ENCODE results near the gene INPP5A. TPM values are rescaled to one million over a fixed set of nuclear protein-coding genes. Genes with fewer than 3 reads are reported as not detected.
A peak's percentile ranks its signal among the peaks of the same experiment; 100 is the strongest.
"Not testable (repeated sequence)": the region's sequence is repeated elsewhere in the genome, so short reads cannot be mapped to it uniquely, and the experiment has no call there.

The INPP5A gene
- total RNA-seq, 1 donor: 15.9 TPM

DNA sequence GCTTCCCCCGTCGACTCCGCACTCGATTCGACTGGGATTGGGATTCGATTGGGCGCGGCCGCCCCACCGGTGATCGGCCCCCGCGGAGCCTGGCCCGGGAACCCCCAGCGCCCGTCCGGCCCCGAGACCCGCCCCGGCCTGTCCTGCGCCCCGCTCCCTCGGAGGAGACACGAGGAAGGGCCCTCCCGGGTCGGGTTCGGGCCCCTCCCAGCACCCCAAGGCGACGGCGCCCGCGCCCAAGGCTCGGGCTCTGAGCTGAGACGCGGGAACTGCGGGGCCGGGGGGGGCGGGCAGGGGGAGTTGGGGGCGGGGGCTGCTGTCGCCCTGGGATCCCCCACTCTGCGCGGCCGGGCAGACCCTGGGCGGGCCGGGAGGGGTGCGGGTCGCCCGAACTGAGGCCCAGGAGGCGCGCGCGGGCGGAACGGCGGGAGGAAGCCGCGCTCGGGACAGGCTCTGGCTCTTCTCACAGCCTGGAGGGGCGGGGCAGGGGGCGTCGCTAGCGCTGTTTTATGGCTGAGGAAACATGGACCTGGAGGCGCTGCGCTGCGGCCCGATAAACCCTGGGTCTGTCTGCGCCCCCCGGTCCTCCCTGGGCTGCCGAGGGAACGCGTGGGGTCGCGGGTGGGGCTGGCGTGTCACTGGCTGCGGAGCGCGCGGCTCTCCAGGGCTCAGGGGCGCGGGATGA, 250.1 kb downstream of the INPP5A start:
- DNase-seq (ENCODE audit: low read depth in 2 of 3, low spot score in 2 of 3): peak in 1 of 3 donors; percentile 34

DNA sequence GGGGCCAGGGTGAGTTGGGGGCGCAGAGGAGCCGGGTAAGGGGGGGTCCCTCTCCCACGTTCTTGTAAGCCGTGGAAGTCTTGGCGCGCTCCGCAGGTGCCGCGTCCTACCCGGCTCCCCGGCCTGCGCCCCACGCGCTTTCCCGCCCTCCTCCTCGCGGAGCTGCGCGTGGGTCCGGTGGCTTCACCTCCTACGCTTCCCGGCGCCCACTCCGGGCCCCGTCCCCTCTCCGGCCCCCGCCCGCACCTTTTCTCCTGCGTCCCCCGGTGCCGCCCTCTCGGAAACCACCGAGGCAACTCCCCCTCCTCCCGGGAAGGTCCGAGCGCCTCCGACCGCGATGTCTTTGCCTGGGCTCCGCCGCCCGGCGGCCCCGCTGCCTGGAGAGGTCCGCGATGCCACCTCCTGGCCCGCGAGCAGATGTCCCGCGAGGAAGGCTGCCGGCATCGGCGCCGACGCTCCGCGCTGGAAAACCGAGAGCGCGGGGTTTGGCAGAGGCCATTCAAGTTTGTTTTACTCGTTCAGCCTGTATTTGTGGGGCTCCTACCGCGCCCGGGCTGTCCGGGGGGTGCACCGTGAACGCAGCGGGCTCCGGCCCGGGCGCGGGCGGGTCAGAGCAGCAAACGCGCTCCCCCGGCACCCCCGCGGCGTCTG, 250.7 kb downstream of the INPP5A start:
- no peak for DNase-seq (ENCODE audit: low read depth in 2 of 3, low spot score in 2 of 3)

DNA sequence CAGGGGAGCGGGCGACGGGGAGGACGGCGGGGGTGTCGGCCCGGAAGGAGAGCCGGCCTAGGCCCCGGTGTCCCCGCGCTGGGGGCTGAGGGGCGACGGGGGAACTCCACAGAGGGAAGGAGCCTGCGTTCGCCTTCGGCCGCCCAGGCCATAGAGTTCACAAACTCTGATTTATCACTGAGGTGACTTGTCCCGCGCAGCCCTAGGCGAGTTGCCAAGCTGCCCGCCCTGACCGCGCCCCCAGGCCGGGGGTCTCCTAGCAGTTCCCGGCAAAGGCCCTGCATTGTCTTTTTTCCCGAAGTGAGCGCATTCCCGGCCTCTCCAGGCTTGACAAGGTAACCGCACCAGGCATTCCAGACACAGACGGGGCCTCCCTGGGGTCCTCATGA, 251.2 kb downstream of the INPP5A start:
- no peak for DNase-seq (ENCODE audit: low read depth in 2 of 3, low spot score in 2 of 3)

DNA sequence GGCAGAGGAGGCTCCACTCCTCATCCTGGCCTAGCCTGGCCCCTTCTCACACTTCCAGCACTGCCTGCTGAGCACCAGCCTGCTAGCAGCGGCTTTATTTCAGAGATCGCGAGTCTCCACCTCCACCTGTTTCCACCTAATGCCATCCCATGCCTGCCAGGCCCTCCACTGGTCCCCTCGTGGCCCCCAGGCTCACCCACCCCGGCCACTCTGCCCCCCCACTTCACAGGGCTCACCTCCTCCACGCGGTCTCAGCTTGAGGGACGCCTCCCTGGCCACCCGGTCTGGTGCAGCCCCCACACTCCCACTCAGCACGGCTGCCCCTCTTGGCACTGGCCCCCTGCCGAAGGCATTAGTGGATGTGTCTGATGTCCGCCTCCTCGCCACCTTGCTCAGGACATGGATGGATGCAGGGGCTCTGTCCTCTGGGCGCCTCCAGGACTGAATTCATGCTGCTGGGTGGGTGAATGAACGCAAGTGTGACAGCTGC, 252.1 kb downstream of the INPP5A start:
- DNase-seq (ENCODE audit: low read depth in 2 of 3, low spot score in 2 of 3): no peak

DNA sequence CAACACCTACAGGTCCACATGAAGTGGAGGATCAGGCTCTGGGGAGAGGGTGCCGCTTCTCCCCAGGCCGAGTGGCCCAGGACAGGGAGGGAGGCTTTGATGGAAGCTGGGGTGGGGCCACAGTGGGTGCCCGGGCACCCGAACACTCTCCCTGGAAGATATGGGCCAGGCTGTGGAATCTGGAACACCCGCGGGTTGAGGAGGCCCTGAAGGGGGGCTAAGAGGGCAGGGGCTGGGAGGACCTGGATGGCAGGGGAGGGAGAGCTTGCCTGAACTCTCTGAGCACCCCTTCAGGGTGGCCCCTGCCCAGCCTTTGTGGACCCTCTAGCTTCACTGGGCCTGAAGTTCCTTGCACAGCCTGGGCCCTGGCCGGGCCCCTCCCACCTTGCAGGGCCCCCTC, 252.9 kb downstream of the INPP5A start:
- DNase-seq (ENCODE audit: low read depth in 2 of 3, low spot score in 2 of 3): no peak

DNA sequence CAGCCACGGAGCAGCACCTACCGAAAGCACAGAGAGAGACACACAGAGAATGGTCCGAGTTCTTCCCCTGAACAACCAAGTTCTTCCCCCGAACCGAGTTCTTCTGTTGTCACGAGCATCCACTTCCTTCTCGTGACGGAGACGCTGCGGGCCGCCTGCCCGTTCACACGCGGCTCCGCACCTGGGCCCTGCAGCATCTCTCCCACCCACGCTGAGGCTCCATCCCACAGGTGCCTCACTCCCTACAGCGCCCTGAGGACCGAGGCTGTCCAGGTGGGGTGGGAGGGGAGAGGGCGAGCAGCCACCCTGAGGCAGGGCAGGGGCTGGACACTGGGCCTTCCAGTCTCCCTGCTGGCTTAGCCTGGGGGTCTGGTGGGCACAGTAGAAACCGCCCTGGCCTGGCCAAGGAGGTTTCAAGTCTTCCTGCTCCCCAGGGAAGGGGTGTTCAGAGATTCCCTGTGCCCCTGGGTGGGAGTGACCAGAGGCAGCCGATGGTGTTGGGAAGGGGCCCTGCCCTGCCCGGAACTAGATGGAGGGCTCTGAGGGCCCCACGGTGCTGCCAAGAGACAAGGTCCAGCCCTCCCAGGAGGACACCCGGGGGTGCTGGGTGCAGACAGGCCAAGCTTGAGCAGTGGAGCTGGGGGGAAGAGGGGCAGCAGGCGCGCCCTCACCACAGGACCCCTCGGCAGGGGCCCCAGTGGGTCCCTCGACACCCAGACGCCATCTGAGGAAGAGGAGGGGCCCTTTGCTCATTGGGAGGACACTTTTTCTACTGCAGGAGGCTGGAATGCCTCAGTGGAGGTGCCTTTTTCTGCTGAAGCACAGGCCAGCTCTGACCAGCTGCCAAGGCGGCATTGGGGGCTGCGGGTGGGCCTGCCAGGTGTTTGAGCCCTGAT, 253.6 kb downstream of the INPP5A start:
- no peak for DNase-seq (ENCODE audit: low read depth in 2 of 3, low spot score in 2 of 3)

DNA sequence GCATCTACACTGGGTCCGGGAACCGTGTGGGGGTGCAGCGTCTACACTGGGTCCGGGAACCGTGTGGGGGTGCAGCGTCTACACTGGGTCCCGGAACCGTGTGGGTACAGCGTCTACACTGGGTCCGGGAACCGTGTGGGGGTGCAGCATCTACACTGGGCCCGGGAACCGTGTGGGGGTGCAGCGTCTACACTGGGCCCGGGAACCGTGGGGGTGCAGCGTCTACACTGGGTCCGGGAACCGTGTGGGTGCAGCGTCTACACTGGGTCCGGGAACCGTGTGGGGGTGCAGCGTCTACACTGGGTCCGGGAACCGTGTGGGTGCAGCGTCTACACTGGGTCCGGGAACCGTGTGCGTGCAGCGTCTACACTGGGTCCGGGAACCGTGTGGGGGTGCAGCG, 254.5 kb downstream of the INPP5A start:
- DNase-seq (ENCODE audit: low read depth in 2 of 3, low spot score in 2 of 3): not testable (repeated sequence)

DNA sequence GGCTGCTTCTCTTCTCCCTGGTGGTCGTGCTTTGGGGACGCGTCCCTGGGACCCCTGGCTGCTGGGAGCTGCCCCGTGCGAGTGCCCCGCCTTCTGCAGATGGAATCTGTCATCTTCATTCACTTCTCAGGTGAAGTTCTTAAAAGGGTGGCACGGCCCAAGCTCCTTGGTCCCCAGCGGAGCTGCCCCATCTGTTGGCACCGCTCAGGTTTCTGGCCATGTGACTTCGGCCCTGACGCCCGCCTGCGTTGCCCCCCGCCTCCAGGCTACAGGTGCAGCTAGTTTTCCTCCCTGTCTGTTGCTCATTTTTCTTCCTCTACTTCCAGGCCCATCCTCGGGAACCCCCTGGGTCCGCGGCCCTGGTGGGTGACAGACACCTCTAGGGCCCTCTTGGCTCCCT, 255.2 kb downstream of the INPP5A start:
- DNase-seq (ENCODE audit: low read depth in 2 of 3, low spot score in 2 of 3): no peak

DNA sequence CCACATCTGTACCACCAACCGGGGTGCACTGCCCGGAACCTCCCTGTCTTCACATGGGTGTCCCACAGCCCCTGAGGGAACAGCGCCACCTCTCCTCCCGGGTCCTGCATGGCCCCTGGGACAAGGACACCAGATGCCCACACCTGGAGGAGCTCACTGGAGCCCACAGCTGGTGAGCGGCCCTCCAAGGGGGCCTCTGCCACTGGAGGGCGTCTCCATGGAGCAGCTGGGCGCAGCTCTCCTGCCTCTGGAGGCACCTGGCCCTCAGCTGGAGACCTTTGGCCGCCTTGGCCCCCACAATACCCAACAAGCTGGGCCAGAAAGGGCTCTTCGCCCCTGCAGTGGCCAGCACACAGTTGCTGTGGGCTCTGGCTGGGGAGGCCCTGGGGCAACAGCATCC, 255.6 kb downstream of the INPP5A start:
- DNase-seq (ENCODE audit: low read depth in 2 of 3, low spot score in 2 of 3): no peak

DNA sequence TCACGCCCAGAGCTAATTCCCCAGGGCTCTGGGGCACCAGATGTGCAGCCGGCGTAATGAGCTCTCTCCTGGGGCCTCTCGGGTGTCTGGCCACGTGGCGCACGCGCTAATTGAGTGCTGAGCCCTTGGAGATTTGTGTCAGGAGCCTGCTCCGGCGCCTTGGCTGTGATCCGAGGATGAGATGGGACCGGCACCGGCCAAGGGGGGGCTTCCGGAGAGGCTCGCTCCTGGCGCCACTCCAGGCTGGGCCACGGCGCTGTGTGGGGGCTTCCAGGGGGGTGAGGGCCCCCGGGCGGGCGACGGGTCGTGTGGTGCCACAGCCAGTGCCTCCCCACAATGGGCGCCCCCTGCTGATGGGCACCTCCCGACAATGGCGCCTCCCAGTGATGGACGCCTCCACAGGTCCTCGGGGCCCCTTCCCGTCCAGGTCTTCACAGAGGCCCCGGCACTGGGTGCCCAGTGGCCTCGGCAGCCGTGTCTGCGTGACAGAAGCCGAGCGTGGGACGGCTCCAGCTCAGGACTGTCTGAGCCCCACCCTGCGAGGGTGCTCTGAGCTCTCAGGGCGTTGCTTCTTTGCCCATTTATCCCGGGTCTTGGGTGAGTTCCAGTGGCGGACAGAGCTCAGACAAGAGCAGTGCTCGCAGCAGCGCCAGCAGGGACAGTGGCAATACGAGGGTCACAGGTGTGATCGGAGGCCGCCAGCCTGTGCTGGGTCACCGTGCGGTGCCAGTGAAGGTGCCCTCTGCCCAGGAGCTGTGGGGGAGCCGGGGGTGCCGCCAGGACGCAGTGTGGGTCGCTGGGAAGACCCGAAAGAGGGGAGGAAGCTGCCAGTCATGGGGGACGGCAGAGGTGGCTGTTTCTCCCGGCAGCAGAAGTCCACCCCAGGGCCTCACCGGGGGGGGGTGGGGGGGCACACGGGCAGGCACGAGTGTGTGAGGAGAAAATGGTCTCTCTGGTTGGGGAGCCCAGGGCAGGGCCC, 256.6 kb downstream of the INPP5A start:
- DNase-seq (ENCODE audit: low read depth in 2 of 3, low spot score in 2 of 3): no peak

DNA sequence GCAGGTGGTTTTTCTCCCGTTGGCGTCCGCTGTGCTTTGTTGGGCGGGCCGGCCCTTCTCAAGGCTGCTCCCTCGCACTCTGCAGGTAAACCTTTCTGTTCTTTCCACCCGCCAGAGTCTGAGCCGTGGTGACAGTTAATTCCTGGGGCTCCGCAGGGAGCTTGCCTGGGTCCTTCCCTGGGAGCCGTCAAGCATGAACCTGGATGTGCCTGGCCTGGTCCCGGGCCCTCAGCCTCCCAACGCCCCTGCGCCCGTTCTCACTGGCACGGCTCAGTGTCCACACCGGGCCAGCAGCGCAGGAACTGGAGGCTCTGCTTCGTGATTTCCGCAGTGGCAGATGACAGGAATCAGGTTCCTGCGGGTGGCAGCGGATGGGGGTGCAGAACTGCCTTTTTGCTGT, 259.3 kb downstream of the INPP5A start:
- DNase-seq (ENCODE audit: low read depth in 2 of 3, low spot score in 2 of 3): no peak

DNA sequence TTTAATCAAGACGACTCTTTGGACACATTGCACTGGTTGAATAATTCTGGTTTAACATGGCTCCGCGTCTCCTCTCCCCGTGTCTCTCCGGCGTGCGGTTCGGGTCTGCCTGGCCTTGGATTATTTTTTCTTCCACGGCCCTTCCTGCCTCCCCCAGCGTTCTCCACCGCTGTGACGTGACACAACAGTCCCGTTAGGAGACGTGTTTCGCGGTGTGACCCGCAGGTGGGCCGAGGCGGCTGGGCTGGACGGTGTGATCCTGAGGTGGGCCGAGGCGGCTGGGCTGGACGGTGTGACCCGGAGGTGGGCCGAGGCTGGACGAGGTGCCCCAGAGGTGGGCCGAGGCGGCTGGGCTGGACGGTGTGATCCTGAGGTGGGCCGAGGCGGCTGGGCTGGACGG, 260.4 kb downstream of the INPP5A start:
- not testable (repeated sequence) for DNase-seq (ENCODE audit: low read depth in 2 of 3, low spot score in 2 of 3)

DNA sequence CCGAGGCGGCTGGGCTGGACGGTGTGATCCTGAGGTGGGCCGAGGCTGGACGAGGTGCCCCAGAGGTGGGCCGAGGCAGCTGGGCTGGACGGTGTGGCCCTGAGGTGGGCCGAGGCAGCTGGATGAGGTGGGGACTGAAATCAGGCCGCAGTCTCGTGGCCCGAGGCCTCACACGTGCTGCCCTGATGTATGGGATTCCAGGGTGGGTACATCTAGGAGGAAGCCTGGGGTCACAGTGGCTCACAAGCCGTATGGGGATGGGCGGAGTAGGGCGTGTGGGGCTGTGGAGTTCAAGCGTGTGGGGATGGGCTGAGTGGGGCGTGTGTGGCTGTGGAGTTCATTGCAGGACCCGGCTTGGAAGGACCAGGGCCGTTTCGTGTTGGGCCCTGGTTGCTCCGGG, 260.8 kb downstream of the INPP5A start:
- no peak for DNase-seq (ENCODE audit: low read depth in 2 of 3, low spot score in 2 of 3)

DNA sequence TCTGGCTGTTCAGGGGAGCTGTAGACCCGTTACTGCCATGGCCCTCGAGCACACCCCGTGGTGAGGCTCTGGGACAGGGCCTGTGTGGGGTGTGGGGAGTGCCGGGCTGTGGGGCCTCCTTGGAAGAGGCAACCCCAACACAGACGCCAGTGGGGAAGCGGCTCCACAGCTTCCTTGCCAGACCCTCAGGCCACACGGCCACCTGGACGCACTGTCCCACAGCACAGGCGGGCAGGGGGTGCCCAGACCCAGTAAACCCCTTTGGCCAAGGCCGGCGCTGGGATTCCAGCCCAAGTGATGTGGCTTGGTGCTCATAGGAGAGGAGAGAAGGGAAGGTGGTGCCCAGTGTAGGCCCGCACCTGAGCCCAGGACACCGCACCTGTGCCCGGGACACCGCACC, 261.3 kb downstream of the INPP5A start:
- no peak for DNase-seq (ENCODE audit: low read depth in 2 of 3, low spot score in 2 of 3)

DNA sequence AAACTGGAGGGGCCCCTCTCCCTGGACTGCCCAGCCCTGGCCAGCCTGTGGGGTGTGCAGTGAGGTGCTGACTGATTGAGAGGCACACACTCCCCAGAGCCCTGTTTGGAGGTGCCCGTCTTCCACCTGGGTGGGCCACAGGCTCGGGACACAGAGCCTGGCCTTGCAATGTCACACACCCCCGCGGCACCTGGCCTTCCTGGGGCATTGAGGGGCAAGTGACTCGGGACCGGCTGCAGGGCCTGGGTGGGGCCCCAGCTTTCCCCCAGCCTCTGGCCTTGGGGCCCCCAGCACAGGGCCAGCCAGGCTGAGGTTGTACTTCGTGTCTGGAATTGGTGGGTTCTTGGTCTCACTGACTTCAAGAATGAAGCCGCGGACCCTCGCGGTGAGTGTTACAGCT, 262.3 kb downstream of the INPP5A start:
- no peak for DNase-seq (ENCODE audit: low read depth in 2 of 3, low spot score in 2 of 3)

DNA sequence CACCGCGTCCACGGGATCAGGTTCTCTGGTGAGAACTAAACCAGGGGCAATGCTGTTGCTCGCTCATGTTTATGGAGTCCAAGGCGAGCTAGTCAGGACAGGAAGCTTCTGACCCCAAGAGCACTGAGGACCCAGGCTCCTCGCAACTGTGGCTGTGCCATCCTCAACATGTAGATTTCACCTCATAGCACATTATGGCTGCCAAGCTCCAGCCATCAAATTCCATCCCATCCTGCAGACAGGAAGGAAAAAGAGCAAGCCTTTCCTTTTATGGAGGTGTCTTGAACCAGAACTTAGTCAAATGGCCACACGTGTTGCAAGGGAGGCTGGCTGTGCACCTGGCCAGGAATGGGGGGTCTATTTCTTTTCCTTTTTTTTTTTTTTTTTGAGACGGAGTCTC, 264.5 kb downstream of the INPP5A start:
- DNase-seq (ENCODE audit: low read depth in 2 of 3, low spot score in 2 of 3): no peak

DNA sequence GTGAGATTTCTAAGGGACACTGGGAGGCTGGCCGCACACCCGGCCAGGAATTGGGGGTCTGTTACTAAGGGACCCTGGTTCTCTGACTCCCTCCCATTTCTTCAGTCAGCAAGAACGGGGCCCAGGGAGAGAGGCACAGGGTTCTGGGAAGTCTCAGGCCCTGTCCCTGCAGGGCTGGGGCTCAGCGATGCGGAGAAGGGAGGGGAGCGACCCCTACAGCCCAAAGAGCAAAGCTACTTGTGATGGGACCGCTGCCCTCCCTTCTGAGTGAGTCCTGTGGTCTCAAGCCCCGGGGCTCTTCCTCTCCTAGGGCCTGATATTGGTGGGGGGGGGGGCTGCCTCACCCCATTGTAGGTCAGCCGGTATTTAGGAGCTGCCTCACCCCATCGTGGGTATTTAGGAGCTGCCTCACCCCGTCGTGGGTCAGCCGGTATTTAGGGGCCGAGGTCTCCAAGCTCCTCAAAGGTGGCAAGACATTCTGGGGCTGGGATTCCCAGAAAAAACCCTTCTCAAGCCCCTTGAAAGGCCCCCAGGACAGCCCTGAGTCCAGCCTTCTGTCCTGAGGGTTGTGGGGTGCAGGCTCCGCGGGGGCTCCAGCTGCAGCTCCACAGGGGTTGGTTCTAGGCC, 265.2 kb downstream of the INPP5A start:
- DNase-seq (ENCODE audit: low read depth in 2 of 3, low spot score in 2 of 3): no peak

DNA sequence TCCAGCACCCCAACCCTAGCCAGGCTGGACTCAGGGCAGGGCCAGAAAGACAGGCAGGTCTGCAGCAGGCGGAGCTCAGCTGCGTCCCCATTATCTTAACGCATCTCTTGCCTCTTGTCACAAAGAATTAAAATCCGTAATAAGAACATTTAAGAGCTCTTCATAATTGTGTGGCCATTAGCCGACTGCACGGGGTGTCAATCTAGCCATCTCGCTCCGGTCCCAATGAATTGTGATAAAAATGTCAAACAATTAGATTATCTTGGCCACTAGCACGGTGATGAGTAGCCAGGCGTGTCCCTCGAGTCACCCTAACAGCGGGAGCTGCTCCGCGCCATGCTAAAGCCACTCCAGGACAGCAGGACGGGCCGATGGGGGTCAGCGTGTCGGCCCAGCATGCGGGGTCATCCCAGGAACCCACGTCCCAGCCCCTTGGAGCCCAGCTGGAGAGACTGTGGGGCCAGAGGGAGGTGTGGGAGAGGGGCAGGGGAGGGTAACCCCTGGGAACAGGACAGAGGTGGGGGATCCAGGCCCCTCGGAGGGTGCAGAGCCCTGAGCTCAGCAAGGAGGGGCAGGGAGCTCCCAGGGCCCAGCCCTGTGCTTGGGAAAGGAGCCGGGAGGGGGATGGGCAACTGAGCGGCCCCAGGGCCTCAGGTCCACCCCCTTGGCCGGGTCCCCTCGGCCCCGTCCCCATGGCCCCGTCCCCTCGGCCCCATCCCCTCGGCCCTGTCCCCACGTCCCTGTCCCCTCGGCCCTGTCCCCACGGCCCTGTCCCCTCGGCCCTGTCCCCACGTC, 266.0 kb downstream of the INPP5A start:
- no peak for DNase-seq (ENCODE audit: low read depth in 2 of 3, low spot score in 2 of 3)

DNA sequence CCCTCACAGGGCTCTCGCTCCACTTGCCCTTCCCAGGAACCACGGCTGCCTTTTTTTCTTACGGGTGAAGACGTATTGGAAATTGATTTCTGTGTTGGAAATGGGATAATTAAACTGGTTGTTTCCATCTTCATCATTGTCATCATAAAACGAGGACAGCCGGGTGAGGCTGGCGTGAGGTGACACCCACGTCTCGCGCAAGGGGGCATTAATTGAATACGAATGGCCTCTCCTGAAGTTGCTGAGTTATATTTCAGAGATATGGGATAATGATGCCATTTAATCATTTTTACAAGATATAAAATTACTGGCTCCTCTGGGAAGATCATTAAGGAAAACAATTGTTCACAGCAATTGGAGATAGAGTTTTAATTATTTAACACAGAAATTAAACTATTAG, 266.7 kb downstream of the INPP5A start:
- DNase-seq (ENCODE audit: low read depth in 2 of 3, low spot score in 2 of 3): no peak
